Myocyte (in vitro differentiated cells): ENCODE measurements around the gene TTC21A. TPM values are rescaled to one million over a fixed set of nuclear protein-coding genes. Genes with fewer than 3 reads are reported as not detected.
A peak's percentile ranks its signal among the peaks of the same experiment; 100 is the strongest.

ENCODE experiments used
- DNase-seq: peaks from one replicate; pipeline ENCODE4 v3.0.0-alpha.2; 2012; ENCODE audit warnings: low read depth
- total RNA-seq: library from RNA; depleted of rRNA; stranded (reverse); fragments of >200 nt; gene quantifications from 2 replicates; pipeline ENCODE4 v1.2.3, GENCODE V29; 2014

TTC21A gene
- total RNA-seq, 1 donor from 2014 or later, result 2.7 TPM

GRCh38 chr3:39097716-39098472 is 9.6 kb upstream of the TTC21A start:
- DNase-seq, result no peak

- DNase-seq, result peak; percentile 81
Observed at GRCh38 chr3:39098473-39099000, 8.9 kb upstream of the TTC21A start.

GRCh38 chr3:39099242-39099641 is 8.2 kb upstream of the TTC21A start:
- DNase-seq, result no peak

GRCh38 chr3:39099738-39100499 is 7.6 kb upstream of the TTC21A start:
- DNase-seq, result no peak

GRCh38 chr3:39100500-39100886 is 7.0 kb upstream of the TTC21A start:
- no peak for DNase-seq

- DNase-seq, result peak; percentile 33
Observed at GRCh38 chr3:39101022-39101689, 6.3 kb upstream of the TTC21A start.

GRCh38 chr3:39102504-39103323 is 4.8 kb upstream of the TTC21A start:
- DNase-seq, result no peak

GRCh38 chr3:39103324-39103693 is 4.2 kb upstream of the TTC21A start:
- no peak for DNase-seq

GRCh38 chr3:39103791-39104552 is 3.5 kb upstream of the TTC21A start:
- DNase-seq, result no peak

GRCh38 chr3:39104961-39105686 is 2.4 kb upstream of the TTC21A start:
- DNase-seq, result peak; percentile 74

GRCh38 chr3:39105687-39106063 is 1.8 kb upstream of the TTC21A start:
- DNase-seq, result no peak

- DNase-seq, result no peak
Observed at GRCh38 chr3:39106281-39106811, 1.1 kb upstream of the TTC21A start.

- peak; percentile 62 for DNase-seq
Observed at GRCh38 chr3:39106851-39107387, 561 bp upstream of the TTC21A start.

GRCh38 chr3:39108200-39108710 is 775 bp downstream of the TTC21A start:
- no peak for DNase-seq

- DNase-seq, result no peak
Observed at GRCh38 chr3:39109086-39109485, 1.6 kb downstream of the TTC21A start.

- no peak for DNase-seq
Observed at GRCh38 chr3:39110041-39110639, 2.7 kb downstream of the TTC21A start.

- no peak for DNase-seq
Observed at GRCh38 chr3:39112113-39112512, 4.6 kb downstream of the TTC21A start.

- no peak for DNase-seq
Observed at GRCh38 chr3:39112535-39112934, 5.1 kb downstream of the TTC21A start.
